CD14-positive monocyte (primary cell): ENCODE results near the gene PPM1M. TPM values are rescaled to one million over a fixed set of nuclear protein-coding genes. Genes with fewer than 3 reads are reported as not detected.
A peak's percentile ranks its signal among the peaks of the same experiment; 100 is the strongest.

ENCODE experiments used
- DNase-seq, 3 donors: peaks; one replicate each; pipeline ENCODE4 v3.0.0-alpha.2; 2011 to 2022
- H2AFZ ChIP-seq: 2 replicates; pipeline ENCODE4 v1.6.0; 2012; ENCODE audit warnings: mild to moderate bottlenecking, low read depth, low read length, inconsistent platforms; ENCODE audit not compliant: insufficient read depth, poor library complexity, severe bottlenecking
- H3K27ac ChIP-seq, 2 donors: 1 replicate in 1 of 2; 2 replicates in 1 of 2; pipeline ENCODE4 v1.5.1; 2012 to 2013; ENCODE audit warnings: low read length in 2 of 2, control low read depth in 1 of 2, inconsistent platforms in 1 of 2, low read depth in 1 of 2, mild to moderate bottlenecking in 1 of 2
- H3K27me3 ChIP-seq, 2 donors: one replicate each; pipeline versions ENCODE4 v1.6.0 to v1.6.1; 2011 to 2013; ENCODE audit warnings: low read length in 2 of 2; ENCODE audit not compliant: control insufficient read depth in 2 of 2, insufficient read depth in 2 of 2
- H3K36me3 ChIP-seq, 2 donors: replicated peaks in 1 of 2; 1 replicate in 1 of 2; 2 replicates in 1 of 2; pipeline versions ENCODE4 v1.5.1 to v1.6.1; 2012 to 2013; ENCODE audit warnings: low read length in 2 of 2, control low read depth in 1 of 2, inconsistent platforms in 1 of 2, mild to moderate bottlenecking in 1 of 2; ENCODE audit not compliant: insufficient read depth in 2 of 2, control insufficient read depth in 1 of 2
- H3K4me1 ChIP-seq, 2 donors: 1 replicate in 1 of 2; 2 replicates in 1 of 2; pipeline versions ENCODE4 v1.5.1 to v1.6.1; 2012 to 2013; ENCODE audit warnings: low read length in 2 of 2, control low read depth in 1 of 2, inconsistent platforms in 1 of 2, mild to moderate bottlenecking in 1 of 2, moderate library complexity in 1 of 2; ENCODE audit not compliant: insufficient read depth in 2 of 2, control insufficient read depth in 1 of 2
- H3K4me2 ChIP-seq: replicated peaks from 2 replicates; pipeline ENCODE3; 2012; ENCODE audit warnings: low read length, moderate library complexity, mild to moderate bottlenecking; ENCODE audit not compliant: poor library complexity, severe bottlenecking; ENCODE audit errors: extremely low read depth
- H3K4me3 ChIP-seq, 3 experiments: fragments of 200-600 bp in 1 of 3; sonication (generic) in 1 of 3; replicated peaks in 1 of 3; 1 replicate in 2 of 3; 2 replicates in 1 of 3; pipeline ENCODE4 v1.5.1; 2011 to 2013; ENCODE audit warnings: low read length in 3 of 3, mild to moderate bottlenecking in 3 of 3, control low read depth in 2 of 3, low read depth in 2 of 3, inconsistent platforms in 1 of 3, moderate library complexity in 1 of 3
- H3K79me2 ChIP-seq: 2 replicates; pipeline ENCODE4 v1.6.0; 2012; ENCODE audit warnings: mild to moderate bottlenecking, control low read depth, inconsistent platforms, low read length, moderate library complexity; ENCODE audit not compliant: insufficient read depth
- H3K9ac ChIP-seq: 2 replicates; pipeline ENCODE4 v1.6.0; 2017; ENCODE audit warnings: low read length, mild to moderate bottlenecking; ENCODE audit not compliant: insufficient read depth, poor library complexity, severe bottlenecking
- H3K9me3 ChIP-seq, 2 donors: replicated peaks in 1 of 2; 1 replicate in 1 of 2; 2 replicates in 1 of 2; pipeline versions ENCODE4 v1.5.1 to v1.6.1; 2012 to 2013; ENCODE audit warnings: low read length in 2 of 2, control low read depth in 1 of 2; ENCODE audit not compliant: control insufficient read depth in 1 of 2, insufficient read depth in 1 of 2
- H4K20me1 ChIP-seq: 2 replicates; pipeline ENCODE4 v1.6.0; 2012; ENCODE audit warnings: mild to moderate bottlenecking, low read length, control low read depth, moderate library complexity; ENCODE audit not compliant: insufficient read depth
- H3K27ac Mint-ChIP-seq, 7 donors: one replicate each; pipeline ENCODE4 v1.8.0; 2020; ENCODE audit warnings: mild to moderate bottlenecking in 7 of 7, mixed read lengths in 7 of 7, moderate library complexity in 6 of 7, inconsistent platforms in 2 of 7
- H3K27me3 Mint-ChIP-seq, 3 donors: one replicate each; pipeline ENCODE4 v1.8.0; 2021 to 2022; ENCODE audit warnings: low read depth in 3 of 3, mild to moderate bottlenecking in 3 of 3, mixed read lengths in 3 of 3, moderate library complexity in 3 of 3, inconsistent platforms in 1 of 3
- H3K36me3 Mint-ChIP-seq, 2 donors: one replicate each; pipeline ENCODE4 v1.8.0; 2020; ENCODE audit warnings: mixed read lengths in 2 of 2, inconsistent platforms in 1 of 2, mild to moderate bottlenecking in 1 of 2
- H3K4me1 Mint-ChIP-seq: one replicate; pipeline ENCODE4 v1.8.0; 2020; ENCODE audit warnings: mild to moderate bottlenecking, mixed read lengths
- H3K4me3 Mint-ChIP-seq, 2 donors: one replicate each; pipeline ENCODE4 v1.8.0; 2020; ENCODE audit warnings: mild to moderate bottlenecking in 2 of 2, mixed read lengths in 2 of 2, moderate library complexity in 1 of 2
- H3K9me3 Mint-ChIP-seq, 7 donors: one replicate each; pipeline ENCODE4 v1.8.0; 2020 to 2022; ENCODE audit warnings: mixed read lengths in 7 of 7, mild to moderate bottlenecking in 6 of 7, moderate library complexity in 6 of 7, inconsistent platforms in 2 of 7
- CTCF ChIP-seq: fragments of 200-600 bp; IDR thresholded peaks from one replicate; pipeline ENCODE4 v1.8.0; 2022; ENCODE audit warnings: antibody characterized with exemption, mild to moderate bottlenecking
- WGBS: methylation state at CpG from one replicate; pipeline ENCODE4 v1.1.5; 2013; ENCODE audit warnings: missing lambda C conversion rate; ENCODE audit not compliant: insufficient coverage; 5-methylcytosine and 5-hydroxymethylcytosine counted together
- intact Hi-C, 2 donors: fragments of 100-400 bp; cut with micrococcal nuclease; formaldehyde crosslinking; loops; one replicate each; pipeline versions ENCODE4 v1.15.0 to v1.15.1; 2023
- polyA plus RNA-seq, 3 donors: library from polyadenylated mRNA; depleted of rRNA in 1 of 3; unstranded in 2 of 3; stranded (reverse) in 1 of 3; fragments of 300-500 nt in 2 of 3; fragments of >200 nt in 1 of 3; fragmentation: Illumina TruSeq in 2 of 3; gene quantifications; 1 replicate in 2 of 3; 2 replicates in 1 of 3; pipeline ENCODE4 v1.2.3, GENCODE V29; 2012 to 2021

PPM1M gene
- polyA plus RNA-seq, 3 donors, result 92.8 to 144 (median 120) TPM

GRCh38 chr3:52225452-52226228, 19.9 kb upstream of the PPM1M start, which contains the start of gene TLR9:
TSS of gene TLR9 (minus strand) at chr3:52225645. CDS start at chr3:52225529, 116 bp downstream.
- Histone ChIP-seq H3K79me2 (peaks cover 2% of the 10 kb centered on the region), H3K27me3 (no peaks in the 10 kb centered on the region), H3K9ac (peak within 1 kb of the TSS; percentile 27), H3K4me3 (no peak within 1 kb of the TSS), H3K4me2 (peak within 1 kb of the TSS; percentile 10), H3K9me3 (no peaks in the 10 kb centered on the region), H4K20me1 (peaks cover 49% of the 10 kb centered on the region), H3K27ac (peak within 1 kb of the TSS in 1 of 2 donors; percentile 60), H3K36me3 (peaks cover 34 to 44% of the 10 kb centered on the region in 2 donors), H3K4me1 (peaks cover 19 to 22% of the 10 kb centered on the region in 2 donors), H2AFZ (no peak within 1 kb of the TSS)
- Mint-ChIP-seq H3K36me3 (peaks cover 59 to 60% of the 10 kb centered on the region in 2 donors), H3K4me3 (peak within 1 kb of the TSS in 1 of 2 donors; percentile 47), H3K9me3 (no peaks in the 10 kb centered on the region), H3K4me1 (peaks cover 29% of the 10 kb centered on the region), H3K27ac (peak within 1 kb of the TSS; percentile 30 to 86 (median 77)), H3K27me3 (peaks cover 0 to 2% (median 1%) of the 10 kb centered on the region in 3 donors)
- intact Hi-C loops, result no loop called here
- whole genome bisulfite sequencing, result 4% methylated on average over 5 of the region's 9 CpGs
- TF ChIP-seq CTCF, result no peak
- DNase-seq, result peak; percentile 84 to 91 (median 85)

GRCh38 chr3:52226229-52226817, 19.2 kb upstream of the PPM1M start:
- Histone ChIP-seq H3K4me1 (peaks cover 19 to 22% of the 10 kb centered on the region in 2 donors), H2AFZ (no peak overlapping the region)
- no peak overlapping the region for H3K4me3 Mint-ChIP-seq

More at GRCh38 chr3:52226229-52226817, 19.2 kb upstream of the PPM1M start:
- Mint-ChIP-seq H3K4me1 (peaks cover 29% of the 10 kb centered on the region), H3K27me3 (peaks cover 0 to 2% (median 1%) of the 10 kb centered on the region in 3 donors), H3K36me3 (peaks cover 62 to 63% of the 10 kb centered on the region in 2 donors), H3K9me3 (no peaks in the 10 kb centered on the region), H3K27ac (peak overlapping the region; percentile 37 to 86 (median 77))
- intact Hi-C loops, result no loop called here
- H3K4me2 ChIP-seq, result no peak overlapping the region
- WGBS, result 54% methylated on average over 3 of the region's 5 CpGs
- H3K9ac ChIP-seq, result peak overlapping the region; percentile 27
- H3K4me3 ChIP-seq, result no peak overlapping the region
- peaks cover 5% of the 10 kb centered on the region for H3K79me2 ChIP-seq
- DNase-seq, result no peak
- H3K27ac ChIP-seq, result peak overlapping the region in 1 of 2 donors; percentile 60
- H3K27me3 ChIP-seq, result no peaks in the 10 kb centered on the region
- peaks cover 56% of the 10 kb centered on the region for H4K20me1 ChIP-seq
- H3K36me3 ChIP-seq, result peaks cover 41 to 51% of the 10 kb centered on the region in 2 donors
- no peaks in the 10 kb centered on the region for H3K9me3 ChIP-seq
- no peak for TF ChIP-seq CTCF
